C4-2B (cell line): Measurements from ENCODE around the gene KCNJ1.

Source experiments
- ZFX ChIP-seq: fragments of 450-650 bp; IDR thresholded peaks from 2 replicates; pipeline ENCODE4 v1.6.1; 2017
- TF ChIP-seq, protein P1 (sequence below): fragments of 450-650 bp; conservative IDR thresholded peaks from 2 replicates; pipeline ENCODE4 v1.5.1; 2017; ENCODE audit warnings: mild to moderate bottlenecking

DNA sequence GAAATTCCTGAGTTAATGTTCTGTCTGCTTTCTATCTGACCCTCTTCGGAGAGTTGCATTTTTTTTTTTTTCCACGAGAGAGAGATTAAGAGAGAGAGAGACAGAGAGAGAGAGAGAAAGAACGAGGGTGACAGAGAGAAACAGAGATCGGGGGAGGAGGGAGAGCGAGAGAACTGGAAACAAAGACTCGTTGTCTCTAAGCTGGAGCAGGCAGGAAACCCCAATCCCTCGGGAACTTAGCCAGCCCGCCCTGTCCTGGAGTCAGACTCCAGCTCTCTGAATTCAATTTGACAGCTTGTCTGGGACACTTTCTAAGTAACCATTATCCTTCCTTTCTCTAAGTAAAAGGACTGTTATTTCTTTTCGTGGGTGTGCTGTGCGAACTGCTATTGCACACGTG is 76.9 kb downstream of the KCNJ1 start:
- TF ChIP-seq, protein P1, sequence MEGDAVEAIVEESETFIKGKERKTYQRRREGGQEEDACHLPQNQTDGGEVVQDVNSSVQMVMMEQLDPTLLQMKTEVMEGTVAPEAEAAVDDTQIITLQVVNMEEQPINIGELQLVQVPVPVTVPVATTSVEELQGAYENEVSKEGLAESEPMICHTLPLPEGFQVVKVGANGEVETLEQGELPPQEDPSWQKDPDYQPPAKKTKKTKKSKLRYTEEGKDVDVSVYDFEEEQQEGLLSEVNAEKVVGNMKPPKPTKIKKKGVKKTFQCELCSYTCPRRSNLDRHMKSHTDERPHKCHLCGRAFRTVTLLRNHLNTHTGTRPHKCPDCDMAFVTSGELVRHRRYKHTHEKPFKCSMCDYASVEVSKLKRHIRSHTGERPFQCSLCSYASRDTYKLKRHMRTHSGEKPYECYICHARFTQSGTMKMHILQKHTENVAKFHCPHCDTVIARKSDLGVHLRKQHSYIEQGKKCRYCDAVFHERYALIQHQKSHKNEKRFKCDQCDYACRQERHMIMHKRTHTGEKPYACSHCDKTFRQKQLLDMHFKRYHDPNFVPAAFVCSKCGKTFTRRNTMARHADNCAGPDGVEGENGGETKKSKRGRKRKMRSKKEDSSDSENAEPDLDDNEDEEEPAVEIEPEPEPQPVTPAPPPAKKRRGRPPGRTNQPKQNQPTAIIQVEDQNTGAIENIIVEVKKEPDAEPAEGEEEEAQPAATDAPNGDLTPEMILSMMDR = no peak
- TF ChIP-seq ZFX = no peak
